GM18517 (cell line): Measurements from ENCODE around the gene TOX3.

Experiments used
- ATAC-seq: cut with Tn5 transposase; IDR thresholded peaks from one replicate; pipeline ENCODE4 v1.9.1; 2021; ENCODE audit warnings: mild to moderate bottlenecking, moderate library complexity; ENCODE audit not compliant: unreplicated experiment

The TOX3 gene

GRCh38 chr16:52547004-52547833 lies at the start of gene TOX3:
TSS of gene TOX3 (minus strand) at chr16:52547143. CDS start at chr16:52546723, 420 bp downstream.
- no peak for ATAC-seq

- ATAC-seq = no peak
Measured at GRCh38 chr16:52592778-52593177, 45.8 kb upstream of the TOX3 start.

- no peak for ATAC-seq
Measured at GRCh38 chr16:52591934-52592592, 45.1 kb upstream of the TOX3 start.

GRCh38 chr16:52591471-52591870 lies 44.5 kb upstream of the TOX3 start:
- no peak for ATAC-seq

GRCh38 chr16:52586159-52586558 lies 39.2 kb upstream of the TOX3 start:
- ATAC-seq = no peak

- no peak for ATAC-seq
Measured at GRCh38 chr16:52584354-52585320, 37.7 kb upstream of the TOX3 start.

GRCh38 chr16:52581530-52581929 lies 34.6 kb upstream of the TOX3 start:
- ATAC-seq = no peak

- ATAC-seq = no peak
Measured at GRCh38 chr16:52580488-52580887, 33.5 kb upstream of the TOX3 start.

GRCh38 chr16:52578829-52579498 lies 32.0 kb upstream of the TOX3 start:
- ATAC-seq = no peak

- ATAC-seq = no peak
Measured at GRCh38 chr16:52578007-52578828, 31.3 kb upstream of the TOX3 start.

GRCh38 chr16:52577130-52577706 lies 30.3 kb upstream of the TOX3 start:
- no peak for ATAC-seq

- no peak for ATAC-seq
Measured at GRCh38 chr16:52573365-52574299, 26.7 kb upstream of the TOX3 start.

GRCh38 chr16:52572656-52573055 lies 25.7 kb upstream of the TOX3 start:
- no peak for ATAC-seq

- ATAC-seq = no peak
Measured at GRCh38 chr16:52570495-52571091, 23.6 kb upstream of the TOX3 start.

- no peak for ATAC-seq
Measured at GRCh38 chr16:52569701-52570100, 22.8 kb upstream of the TOX3 start.

- ATAC-seq = no peak
Measured at GRCh38 chr16:52568983-52569690, 22.2 kb upstream of the TOX3 start.

- no peak for ATAC-seq
Measured at GRCh38 chr16:52568495-52568894, 21.6 kb upstream of the TOX3 start.
